D341Med (cell line): ENCODE results near the gene ATP10A.

Experiments used
- DNase-seq: peaks from one replicate; pipeline ENCODE4 v3.0.0; 2012; ENCODE audit warnings: low spot score

The ATP10A gene

GRCh38 chr15:25795061-25795460, 68.1 kb downstream of the ATP10A start:
- DNase-seq = no peak

GRCh38 chr15:25793354-25794050, 69.6 kb downstream of the ATP10A start:
- no peak for DNase-seq

GRCh38 chr15:25792128-25792527, 71.0 kb downstream of the ATP10A start:
- DNase-seq = no peak

- no peak for DNase-seq
Observed at GRCh38 chr15:25790000-25790660, 73.0 kb downstream of the ATP10A start.

- no peak for DNase-seq
Observed at GRCh38 chr15:25789616-25789999, 73.5 kb downstream of the ATP10A start.

GRCh38 chr15:25789211-25789610, 73.9 kb downstream of the ATP10A start:
- DNase-seq = no peak

- no peak for DNase-seq
Observed at GRCh38 chr15:25787855-25788520, 75.1 kb downstream of the ATP10A start.

- no peak for DNase-seq
Observed at GRCh38 chr15:25787381-25787780, 75.7 kb downstream of the ATP10A start.

GRCh38 chr15:25786040-25786439, 77.1 kb downstream of the ATP10A start:
- DNase-seq = no peak

GRCh38 chr15:25785641-25786025, 77.5 kb downstream of the ATP10A start:
- no peak for DNase-seq

- no peak for DNase-seq
Observed at GRCh38 chr15:25784876-25785640, 78.1 kb downstream of the ATP10A start.

- DNase-seq = no peak
Observed at GRCh38 chr15:25783607-25784540, 79.3 kb downstream of the ATP10A start.

- DNase-seq = no peak
Observed at GRCh38 chr15:25783134-25783533, 80.0 kb downstream of the ATP10A start.

- no peak for DNase-seq
Observed at GRCh38 chr15:25780479-25781255, 82.5 kb downstream of the ATP10A start.

- DNase-seq = no peak
Observed at GRCh38 chr15:25778161-25778560, 85.0 kb downstream of the ATP10A start.

GRCh38 chr15:25777037-25777436, 86.1 kb downstream of the ATP10A start:
- no peak for DNase-seq

- no peak for DNase-seq
Observed at GRCh38 chr15:25776071-25776746, 86.9 kb downstream of the ATP10A start.

GRCh38 chr15:25775317-25775912, 87.7 kb downstream of the ATP10A start:
- no peak for DNase-seq

GRCh38 chr15:25774871-25775270, 88.3 kb downstream of the ATP10A start:
- DNase-seq = no peak

GRCh38 chr15:25773248-25773647, 89.9 kb downstream of the ATP10A start:
- DNase-seq = no peak
